Inflammatory macrophage treated with lipopolysaccharide for 1 hour (primary cell): Measurements from ENCODE around the gene PPP1R8.

ENCODE experiments used
- DNase-seq, 2 donors: peaks; one replicate each; pipeline ENCODE4 v3.0.0-alpha.2; 2020 to 2022

PPP1R8 gene

GRCh38 chr1:27872802-27873551 lies 42.4 kb downstream of the PPP1R8 start:
- peak; percentile 68 for DNase-seq

GRCh38 chr1:27873671-27874384 lies 43.2 kb downstream of the PPP1R8 start:
- DNase-seq = peak; percentile 75 to 87

GRCh38 chr1:27876341-27877114 lies 45.9 kb downstream of the PPP1R8 start:
- DNase-seq = no peak

GRCh38 chr1:27877115-27877416 lies 46.5 kb downstream of the PPP1R8 start:
- DNase-seq = no peak

DNA sequence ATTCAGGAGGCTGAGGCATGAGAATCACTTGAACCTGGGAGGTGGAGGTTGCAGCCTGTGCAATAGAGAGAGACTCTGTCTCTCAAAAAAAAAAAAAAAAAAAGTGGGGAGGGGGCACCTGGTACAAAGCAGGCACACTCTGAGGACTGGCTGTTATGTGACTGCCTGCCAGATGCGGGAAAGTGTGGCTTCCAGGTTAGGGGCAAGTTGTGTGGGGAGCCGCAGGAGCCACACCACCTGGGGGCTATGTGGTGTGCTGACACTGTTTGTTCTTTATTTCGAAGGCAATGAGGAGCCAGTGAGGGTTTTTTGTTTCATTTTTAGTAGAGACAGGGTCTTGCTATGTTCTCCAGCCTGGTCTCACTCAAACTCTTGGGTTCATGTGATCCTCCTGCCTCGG lies 47.5 kb downstream of the PPP1R8 start:
- DNase-seq = no peak

GRCh38 chr1:27878787-27879335 lies 48.3 kb downstream of the PPP1R8 start:
- DNase-seq = no peak

GRCh38 chr1:27879374-27880082 lies 48.9 kb downstream of the PPP1R8 start:
- DNase-seq = no peak

DNA sequence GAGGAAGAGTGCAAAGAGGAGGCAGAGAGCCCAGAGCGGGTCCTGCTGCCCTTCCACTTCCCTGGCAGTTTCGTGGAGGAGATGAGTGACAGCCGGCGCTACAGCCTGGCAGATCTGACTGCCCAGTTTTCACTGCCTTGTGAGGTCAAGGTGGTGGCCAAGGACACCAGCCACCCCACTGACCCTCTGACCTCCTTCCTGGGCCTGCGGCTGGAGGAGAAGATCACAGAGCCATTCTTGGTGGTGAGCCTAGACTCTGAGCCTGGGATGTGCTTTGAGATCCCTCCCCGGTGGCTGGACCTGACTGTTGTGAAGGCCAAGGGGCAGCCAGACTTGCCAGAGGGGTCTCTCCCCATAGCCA lies 51.9 kb downstream of the PPP1R8 start:
- DNase-seq = no peak

- DNase-seq = no peak
Observed at GRCh38 chr1:27883536-27883935, 53.0 kb downstream of the PPP1R8 start.

GRCh38 chr1:27884006-27884954 lies 53.7 kb downstream of the PPP1R8 start:
- DNase-seq = peak in 1 of 2 donors; percentile 79

- peak; percentile 85 to 91 for DNase-seq
Observed at GRCh38 chr1:27885114-27885528, 54.5 kb downstream of the PPP1R8 start.

GRCh38 chr1:27885621-27886352 lies 55.2 kb downstream of the PPP1R8 start:
- DNase-seq = peak; percentile 94 to 98

- DNase-seq = no peak
Observed at GRCh38 chr1:27886353-27886679, 55.7 kb downstream of the PPP1R8 start.

- DNase-seq = no peak
Observed at GRCh38 chr1:27886744-27887143, 56.2 kb downstream of the PPP1R8 start.

DNA sequence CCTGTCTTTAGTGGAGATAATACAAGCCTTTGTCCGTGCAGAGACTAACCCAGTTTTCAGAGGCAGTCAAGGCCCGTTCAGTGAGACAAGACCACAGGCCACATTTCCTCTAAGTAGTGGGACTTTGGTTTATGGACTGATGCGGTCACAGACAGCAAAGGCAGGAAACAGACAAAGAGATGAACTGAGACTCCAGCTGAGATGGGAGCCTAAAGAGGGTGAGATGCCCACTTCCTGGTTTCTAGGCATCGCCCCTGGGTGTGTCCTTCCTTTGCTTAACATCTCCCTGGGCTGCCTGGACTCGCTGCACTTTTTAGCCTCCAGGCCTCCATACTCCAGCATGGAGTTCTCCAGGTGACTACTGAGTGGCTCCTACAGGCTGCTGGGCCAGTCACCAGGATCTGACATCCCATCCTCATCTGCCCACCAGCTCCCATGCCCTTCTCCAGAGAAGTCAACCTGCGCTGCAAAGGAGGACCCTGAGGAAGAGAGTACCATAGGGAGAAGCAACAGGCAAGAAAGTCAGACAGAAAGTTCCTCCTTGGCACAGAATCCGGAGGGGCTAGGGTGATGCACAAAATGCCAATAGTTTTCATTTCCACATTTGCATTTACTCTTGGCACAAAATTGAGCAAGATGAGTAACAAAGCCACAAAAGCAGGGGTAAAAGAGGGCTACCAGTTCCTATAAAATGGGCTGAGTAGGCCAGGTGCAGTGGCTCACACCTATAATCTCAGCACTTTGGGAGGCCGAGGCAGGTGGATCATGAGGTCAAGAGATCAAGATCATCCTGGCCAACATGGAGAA lies 56.8 kb downstream of the PPP1R8 start:
- no peak for DNase-seq

- DNase-seq = no peak
Observed at GRCh38 chr1:27889506-27889905, 58.9 kb downstream of the PPP1R8 start.

- peak; percentile 81 to 83 for DNase-seq
Observed at GRCh38 chr1:27891196-27891889, 60.8 kb downstream of the PPP1R8 start.

GRCh38 chr1:27894521-27894920 lies 63.9 kb downstream of the PPP1R8 start:
- no peak for DNase-seq
